ENCODE results near the gene OR13C9.
"Not testable (repeated sequence)": the region's sequence is repeated elsewhere in the genome, so short reads cannot be mapped to it uniquely, and the experiment has no call there.

The OR13C9 gene

DNA sequence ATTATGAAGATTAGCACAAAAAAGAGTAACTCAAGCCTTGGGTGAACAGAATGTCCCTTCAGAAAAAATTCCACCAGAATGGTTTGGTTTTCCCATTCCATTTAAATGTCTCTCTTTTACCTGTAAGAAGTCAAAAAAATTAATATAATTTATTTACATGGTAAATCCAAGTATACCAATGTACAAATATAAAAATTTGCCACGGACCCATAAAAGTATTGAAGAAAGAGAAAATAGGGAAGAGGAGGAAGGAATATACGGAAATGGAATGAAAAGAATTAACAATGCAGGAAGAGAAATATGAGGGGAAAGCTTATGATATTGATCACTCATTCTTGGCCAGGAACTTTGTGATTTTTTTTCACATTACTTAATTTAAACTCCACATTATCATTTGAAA, at the start of gene OR13C9:
Gene OR13C9, minus strand, starts transcription at position 101 of the 400 bp plus-strand sequence. Its CDS starts 0 bp downstream, at position 101.
- no peak for DNase-seq (ENCODE audit: low spot score)

GRCh38 chr9:104658496-104659195, 40.6 kb upstream of the OR13C9 start:
- DNase-seq (ENCODE audit: low spot score), result no peak

- no peak for DNase-seq (ENCODE audit: low spot score)
Measured at GRCh38 chr9:104635456-104635855, 17.5 kb upstream of the OR13C9 start.

- DNase-seq (ENCODE audit: low spot score), result no peak
Measured at GRCh38 chr9:104633976-104634520, 16.0 kb upstream of the OR13C9 start.

- DNase-seq (ENCODE audit: low spot score), result not testable (repeated sequence)
Measured at GRCh38 chr9:104625964-104626363, 8.0 kb upstream of the OR13C9 start.

DNA sequence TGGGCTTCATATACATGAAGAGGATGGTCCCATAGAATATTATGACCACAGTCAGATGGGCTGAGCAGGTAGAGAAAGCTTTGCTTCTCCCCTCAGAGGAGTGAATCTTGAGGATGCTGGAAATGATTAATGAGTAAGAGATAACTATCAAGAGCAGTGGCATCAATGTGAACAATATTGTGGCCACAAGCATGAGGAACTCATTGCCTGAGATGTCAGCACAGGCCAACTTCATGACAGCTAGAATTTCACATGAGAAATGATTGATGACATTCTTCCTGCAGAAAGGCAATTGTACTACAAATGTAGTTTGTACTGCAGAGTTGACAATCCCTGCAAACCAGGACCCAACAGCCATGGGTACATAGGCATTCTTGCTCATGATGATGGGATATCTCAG, 586 bp downstream of the OR13C9 start:
- no peak for DNase-seq (ENCODE audit: low spot score)

- DNase-seq (ENCODE audit: low spot score), result no peak
Measured at GRCh38 chr9:104611213-104611612, 6.8 kb downstream of the OR13C9 start.

DNA sequence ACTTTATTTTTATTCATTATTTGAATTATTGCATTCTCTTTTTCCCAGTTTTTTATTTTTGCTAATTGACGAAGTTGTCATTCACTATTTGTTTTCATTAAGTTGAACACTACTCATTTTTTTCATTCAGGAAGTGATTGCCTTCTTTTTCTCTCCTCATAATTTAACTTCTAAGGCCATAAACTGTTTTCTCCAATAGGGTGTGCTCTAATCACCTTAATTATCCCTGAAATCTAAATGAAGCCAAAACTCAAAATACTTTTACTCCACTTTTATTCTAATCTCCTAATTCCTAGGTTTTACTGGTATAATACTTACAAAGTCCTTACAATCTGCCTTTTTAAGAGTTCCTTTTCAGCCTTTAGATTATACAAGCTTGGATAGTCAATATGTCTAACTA, 9.7 kb downstream of the OR13C9 start:
- DNase-seq (ENCODE audit: low spot score), result no peak

GRCh38 chr9:104606152-104606551, 11.9 kb downstream of the OR13C9 start:
- no peak for DNase-seq (ENCODE audit: low spot score)

- DNase-seq (ENCODE audit: low spot score), result not testable (repeated sequence)
Measured at GRCh38 chr9:104605527-104605926, 12.5 kb downstream of the OR13C9 start, which contains the start of gene OR13C2. OR13C2 (minus strand) TSS chr9:104605627; CDS start chr9:104605627, 0 bp downstream.

GRCh38 chr9:104604801-104605200, 13.2 kb downstream of the OR13C9 start:
- DNase-seq (ENCODE audit: low spot score), result no peak

DNA sequence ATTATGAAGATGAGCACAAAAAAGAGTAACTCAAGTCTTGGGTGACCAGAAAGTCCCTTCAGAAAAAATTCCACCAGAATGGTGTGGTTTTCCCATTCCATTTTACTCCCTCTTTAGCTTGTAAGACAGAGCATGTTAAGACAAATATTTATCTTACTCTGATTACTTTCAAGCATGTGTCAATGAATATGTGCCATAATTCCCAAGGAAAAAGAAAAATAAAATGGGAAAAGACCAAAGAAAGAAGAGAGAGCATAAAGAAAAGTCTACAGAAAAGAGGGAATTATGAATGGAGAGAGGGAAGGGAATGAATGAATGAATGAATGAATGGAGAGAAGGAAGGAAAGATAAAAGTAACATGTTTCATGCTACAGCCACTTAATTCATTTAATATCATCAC, 18.7 kb downstream of the OR13C9 start, which contains the start of gene OR13C5:
Gene OR13C5, minus strand, starts transcription at position 101 of the 400 bp plus-strand sequence. Its CDS starts 0 bp downstream, at position 101.
- DNase-seq (ENCODE audit: low spot score), result not testable (repeated sequence)

GRCh38 chr9:104598749-104599148, 19.3 kb downstream of the OR13C9 start:
- DNase-seq (ENCODE audit: low spot score), result not testable (repeated sequence)

GRCh38 chr9:104589626-104590025, 28.4 kb downstream of the OR13C9 start:
- DNase-seq (ENCODE audit: low spot score), result no peak

DNA sequence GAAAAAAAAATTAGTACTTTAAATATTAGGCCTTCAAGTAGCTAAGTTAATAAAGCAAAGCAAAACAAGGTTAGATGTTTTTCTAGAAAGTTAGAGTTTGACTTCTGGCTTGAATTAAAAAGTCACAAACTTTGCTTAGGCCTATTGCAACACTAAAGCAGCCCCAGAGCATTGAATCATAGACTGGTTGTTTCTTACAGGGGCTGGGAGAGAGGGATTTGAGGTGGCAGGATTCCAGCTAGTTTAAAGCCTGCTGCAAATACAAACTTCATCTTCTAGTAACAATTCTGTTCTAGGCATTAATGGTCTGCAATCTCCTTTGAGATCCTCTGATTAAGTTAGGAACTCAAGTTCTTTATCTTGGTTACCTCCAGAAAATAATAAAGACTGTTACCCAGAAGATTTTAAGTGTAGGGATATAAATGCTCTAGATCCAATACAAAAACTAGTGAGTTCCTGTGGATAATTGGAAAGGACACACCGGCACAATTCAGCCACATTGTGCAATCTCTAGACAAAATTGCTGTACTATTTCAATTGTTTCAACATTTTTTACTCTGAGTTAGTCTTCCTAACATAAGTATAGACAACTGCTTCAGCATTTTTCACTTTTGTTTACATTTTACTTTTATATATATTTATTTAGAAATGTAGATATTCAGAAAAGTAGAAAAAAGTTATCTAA, 31.4 kb downstream of the OR13C9 start:
- no peak for DNase-seq (ENCODE audit: low spot score)

DNA sequence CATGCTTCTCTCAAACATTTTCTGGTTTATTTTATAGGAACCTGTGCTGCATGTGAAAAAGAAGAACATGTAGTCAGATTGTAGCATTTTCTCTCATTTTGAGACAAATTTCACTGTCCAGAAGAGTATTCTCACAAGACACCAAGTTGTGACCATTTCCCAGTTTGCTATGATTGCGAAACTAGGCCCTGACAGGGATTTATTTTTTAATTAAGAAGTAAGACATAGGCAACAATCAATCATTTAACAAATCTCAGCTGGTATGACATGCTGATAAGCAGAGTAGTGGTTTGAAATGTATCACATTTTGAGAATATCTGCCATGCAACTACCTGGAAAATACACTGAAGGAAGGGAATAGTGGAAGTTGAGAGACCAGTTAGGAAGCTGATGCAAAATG, 37.4 kb downstream of the OR13C9 start:
- no peak for DNase-seq (ENCODE audit: low spot score)

DNA sequence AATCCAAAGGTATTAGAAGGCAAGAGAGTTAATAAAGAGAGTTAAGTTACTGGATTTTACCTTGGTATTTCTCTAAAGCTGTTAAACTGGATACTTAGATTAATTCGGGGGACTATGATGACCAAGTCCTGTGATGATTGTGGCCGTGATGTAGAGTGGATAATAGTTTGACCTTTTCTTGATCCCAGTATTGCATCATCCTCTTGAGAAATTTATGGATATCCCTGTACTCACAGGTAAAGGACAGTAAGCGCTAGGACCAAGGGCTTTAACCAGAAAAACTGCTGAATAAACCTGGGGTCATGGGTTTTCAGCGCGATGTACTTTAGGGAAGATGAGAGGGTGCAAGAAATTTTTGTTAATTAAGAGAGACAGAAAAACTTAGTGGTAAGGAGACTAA, 40.7 kb downstream of the OR13C9 start:
- no peak for DNase-seq (ENCODE audit: low spot score)

DNA sequence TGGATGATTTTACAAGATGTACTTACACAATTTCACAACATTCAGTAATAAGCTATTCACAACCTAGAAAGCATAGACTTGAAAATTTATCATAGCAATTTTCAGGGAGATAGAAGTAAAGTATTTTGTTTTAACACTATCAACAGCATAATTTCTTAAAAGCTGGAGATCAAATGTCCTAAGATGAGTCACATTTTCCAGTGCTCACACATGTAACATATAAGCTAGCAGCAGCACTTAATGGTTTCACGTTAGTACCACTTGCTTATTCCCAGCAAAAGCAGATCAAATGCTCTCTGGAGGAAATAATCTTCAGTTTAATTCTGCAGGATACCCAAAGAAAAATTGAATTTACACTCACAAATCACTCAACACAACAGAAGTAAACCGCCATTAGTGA, 42.5 kb downstream of the OR13C9 start:
- DNase-seq (ENCODE audit: low spot score), result no peak

DNA sequence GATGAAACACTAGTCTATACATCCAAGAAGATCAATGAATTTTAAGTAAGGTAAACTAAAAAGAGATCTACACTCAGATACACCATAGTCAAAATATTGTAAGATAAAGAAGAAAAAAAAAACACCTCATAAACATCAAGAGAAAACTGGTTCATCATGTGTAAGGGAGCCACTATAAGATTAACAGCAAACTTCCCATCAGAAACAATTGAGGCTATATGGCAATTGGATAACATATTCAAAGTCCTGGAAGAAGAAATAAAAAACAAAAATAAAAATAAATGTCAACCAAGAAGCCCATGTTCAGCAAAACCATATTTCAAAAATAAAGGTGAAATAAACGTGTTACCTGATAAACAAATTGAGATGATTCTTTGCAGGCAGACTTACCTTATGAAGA, 45.4 kb downstream of the OR13C9 start:
- no peak for DNase-seq (ENCODE audit: low spot score)

DNA sequence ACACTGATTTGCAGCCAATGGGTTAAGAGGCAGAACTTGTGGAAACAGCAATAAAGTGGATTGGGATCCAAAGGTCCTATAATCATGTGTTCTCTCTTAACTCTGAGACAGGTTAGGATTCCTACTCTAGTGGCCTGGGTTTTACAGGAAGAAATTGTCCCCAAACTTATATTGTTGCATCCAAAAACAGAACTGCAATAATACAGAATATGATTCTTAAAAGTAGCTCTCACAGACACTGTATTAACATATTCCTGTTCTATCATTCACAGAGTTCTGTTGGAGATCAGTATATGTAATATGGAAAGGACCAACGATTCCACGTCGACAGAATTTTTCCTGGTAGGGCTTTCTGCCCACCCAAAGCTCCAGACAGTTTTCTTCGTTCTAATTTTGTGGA, 49.1 kb downstream of the OR13C9 start, which contains the start of gene OR13C8:
Gene OR13C8, plus strand, starts transcription at position 301 of the 400 bp plus-strand sequence. Its CDS starts 0 bp downstream, at position 301.
- DNase-seq (ENCODE audit: low spot score), result no peak
